Measurements from ENCODE around the gene WDR38. TPM values are rescaled to one million over a fixed set of nuclear protein-coding genes. Genes with fewer than 3 reads are reported as not detected.
A peak's percentile ranks its signal among the peaks of the same experiment; 100 is the strongest.

The WDR38 gene
- total and polyA plus RNA-seq, 9 of the 15 experiments (the other 6 are each of a cell fraction or from before 2014, with no cell fraction given): not detected

DNA sequence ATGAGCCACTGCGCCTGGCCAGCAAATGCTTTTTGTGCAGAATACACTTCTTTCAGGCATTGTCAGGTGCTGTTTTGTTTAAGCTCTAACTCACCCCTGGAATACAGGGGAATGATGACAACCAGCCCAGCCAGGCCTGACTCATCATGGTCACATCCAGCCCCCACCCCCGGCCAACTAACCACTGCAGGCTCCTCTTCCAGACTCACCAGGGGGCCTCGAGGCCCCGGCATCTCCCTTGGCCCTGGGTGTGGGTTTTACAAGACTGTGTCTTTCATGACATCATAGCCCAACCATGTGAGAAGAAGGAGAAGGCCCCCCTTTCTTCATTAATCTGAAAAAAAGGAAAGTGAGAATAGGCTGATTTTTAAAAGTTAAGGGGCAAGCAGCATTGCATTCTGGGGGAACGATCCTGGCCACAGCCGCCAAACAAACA, 40.8 kb upstream of the WDR38 start (continued):
- TF ChIP-seq HMBOX1 (IDR thresholded peaks at IDR 0.05): peak; percentile 85
- TF ChIP-seq FOSL1 (tag; conservative IDR thresholded peaks at IDR 0.05): peak; percentile 75
- TF ChIP-seq, protein P1, sequence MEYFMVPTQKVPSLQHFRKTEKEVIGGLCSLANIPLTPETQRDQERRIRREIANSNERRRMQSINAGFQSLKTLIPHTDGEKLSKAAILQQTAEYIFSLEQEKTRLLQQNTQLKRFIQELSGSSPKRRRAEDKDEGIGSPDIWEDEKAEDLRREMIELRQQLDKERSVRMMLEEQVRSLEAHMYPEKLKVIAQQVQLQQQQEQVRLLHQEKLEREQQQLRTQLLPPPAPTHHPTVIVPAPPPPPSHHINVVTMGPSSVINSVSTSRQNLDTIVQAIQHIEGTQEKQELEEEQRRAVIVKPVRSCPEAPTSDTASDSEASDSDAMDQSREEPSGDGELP (CRISPR knock-in tag; IDR thresholded peaks at IDR 0.05; ENCODE audit: borderline replicate concordance): peak; percentile 12; the same call in 1 of the 2 replicates
- peak; percentile 91 for TF ChIP-seq ATF3 (IDR thresholded peaks at IDR 0.05)
- TF ChIP-seq ATF3 (CRISPR knock-in tag; conservative IDR thresholded peaks at IDR 0.05): no peak
- 0 out of 2 replicates have a peak, but pooled peaks have one; percentile 13 for TF ChIP-seq ZBTB33 (CRISPR knock-in tag; IDR thresholded peaks at IDR 0.05)
- peak; percentile 76 for TF ChIP-seq PRDM10 (IDR thresholded peaks at IDR 0.05; ENCODE audit: partially characterized antibody)
- TF ChIP-seq ZKSCAN3 (CRISPR knock-in tag; IDR thresholded peaks at IDR 0.05): no peak
- peak; percentile 31 for TF ChIP-seq EGR1 (conservative IDR thresholded peaks at IDR 0.05)
- peak in 1 of 2 experiments; percentile 49; a peak in 1 of 4 replicates for TF ChIP-seq MAZ (CRISPR knock-in tag; conservative IDR thresholded peaks at IDR 0.05 in 1 of 2, IDR thresholded peaks at IDR 0.05 in 1 of 2)
- 0 out of 2 replicates have a peak, but pooled peaks have one; percentile 32 for TF ChIP-seq CREB1 (IDR thresholded peaks at IDR 0.05)
- TF ChIP-seq CREB1 (CRISPR knock-in tag; IDR thresholded peaks at IDR 0.05): no peak

Data from K562 (cell line).